Neural cell (in vitro differentiated cells): ENCODE measurements around the gene LHFPL5. TPM values are rescaled to one million over a fixed set of nuclear protein-coding genes. Genes with fewer than 3 reads are reported as not detected.

ENCODE experiments used
- H2AFZ ChIP-seq: fragments of 200-600, 300-800 bp; sonication (generic), shearing (Covaris generic); 2 replicates; pipeline ENCODE4 v1.6.0; 2014; ENCODE audit warnings: low read depth, mild to moderate bottlenecking, antibody characterized with exemption, low read length, moderate library complexity
- H3F3A ChIP-seq: fragments of 200-600 bp; shearing (Covaris generic); 2 replicates; pipeline ENCODE4 v1.6.1; 2016; ENCODE audit warnings: mild to moderate bottlenecking, moderate library complexity, mixed read lengths, antibody characterized with exemption, low read length; ENCODE audit not compliant: insufficient read depth, poor library complexity, severe bottlenecking
- H3K27ac ChIP-seq: fragments of 200-600, 300-800 bp; sonication (generic), shearing (Covaris generic); 2 replicates; pipeline ENCODE4 v1.5.1; 2014; ENCODE audit warnings: mild to moderate bottlenecking, low read length, moderate library complexity
- H3K27me3 ChIP-seq: fragments of 300-800, 200-600 bp; sonication (generic), shearing (Covaris generic); 2 replicates; pipeline ENCODE4 v1.6.0; 2014; ENCODE audit warnings: mild to moderate bottlenecking, low read depth, low read length, moderate library complexity; ENCODE audit not compliant: insufficient read depth
- H3K36me3 ChIP-seq: fragments of 300-800, 200-600 bp; sonication (generic), shearing (Covaris generic); 2 replicates; pipeline ENCODE4 v1.5.1; 2014; ENCODE audit warnings: mild to moderate bottlenecking, antibody characterized with exemption, low read length, moderate library complexity; ENCODE audit not compliant: insufficient read depth
- H3K4me2 ChIP-seq: fragments of 300-800, 200-600 bp; sonication (generic), shearing (Covaris generic); 2 replicates; pipeline ENCODE4 v1.6.0; 2014; ENCODE audit warnings: mild to moderate bottlenecking, low read length
- H3K4me3 ChIP-seq: fragments of 300-800, 200-600 bp; sonication (generic), shearing (Covaris generic); 2 replicates; pipeline ENCODE4 v1.5.1; 2014; ENCODE audit warnings: mild to moderate bottlenecking, low read length, moderate library complexity
- H3K79me2 ChIP-seq: fragments of 200-600 bp; shearing (Covaris generic); replicated peaks from 2 replicates; pipeline ENCODE4 v1.6.0; 2014; ENCODE audit warnings: mild to moderate bottlenecking, low read length, moderate library complexity; ENCODE audit not compliant: insufficient read depth
- H3K9ac ChIP-seq: fragments of 300-800, 200-600 bp; sonication (generic), shearing (Covaris generic); 2 replicates; pipeline ENCODE4 v1.6.1; 2016; ENCODE audit warnings: mild to moderate bottlenecking, low read length, mixed read lengths
- H3K9me2 ChIP-seq: fragments of 200-600 bp; shearing (Covaris generic); 2 replicates; pipeline ENCODE4 v1.6.1; 2016; ENCODE audit warnings: mild to moderate bottlenecking, low read length, mixed read lengths; ENCODE audit not compliant: insufficient read depth
- H3K9me3 ChIP-seq: fragments of 200-600, 300-800 bp; sonication (generic), shearing (Covaris generic); 2 replicates; pipeline ENCODE4 v1.6.1; 2016; ENCODE audit warnings: mild to moderate bottlenecking, mixed run types, low read length, moderate library complexity, mixed read lengths
- H4K20me1 ChIP-seq: fragments of 200-600 bp; shearing (Covaris generic); 2 replicates; pipeline ENCODE4 v1.6.1; 2016; ENCODE audit warnings: mild to moderate bottlenecking, mixed run types; ENCODE audit not compliant: insufficient read depth
- CTCF ChIP-seq: fragments of 450-650 bp; IDR thresholded peaks from 2 replicates; pipeline ENCODE4 v1.5.1; 2014; ENCODE audit warnings: antibody characterized with exemption, mild to moderate bottlenecking, moderate library complexity; ENCODE audit not compliant: poor library complexity, severe bottlenecking
- EP300 ChIP-seq: fragments of 450-650 bp; conservative IDR thresholded peaks from 2 replicates; pipeline ENCODE4 v1.6.1; 2014; ENCODE audit warnings: antibody characterized with exemption, mild to moderate bottlenecking, moderate library complexity; ENCODE audit not compliant: poor library complexity, severe bottlenecking
- EZH2 ChIP-seq: fragments of 200-600, 300-800 bp; shearing (Covaris generic), sonication (generic); IDR thresholded peaks from 2 replicates; pipeline ENCODE4 v1.6.1; 2014; ENCODE audit warnings: antibody characterized with exemption, low read length, borderline replicate concordance, mild to moderate bottlenecking; ENCODE audit not compliant: insufficient read depth, poor library complexity, severe bottlenecking
- MXI1 ChIP-seq: fragments of 450-650 bp; conservative IDR thresholded peaks from 2 replicates; pipeline ENCODE4 v1.6.1; 2014; ENCODE audit warnings: antibody characterized with exemption, mild to moderate bottlenecking; ENCODE audit not compliant: poor library complexity, severe bottlenecking
- POLR2AphosphoS5 ChIP-seq: IDR thresholded peaks from 2 replicates; pipeline ENCODE4 v1.6.1; 2012
- RAD21 ChIP-seq: fragments of 450-650 bp; conservative IDR thresholded peaks from 2 replicates; pipeline ENCODE4 v1.6.1; 2014; ENCODE audit warnings: antibody characterized with exemption, mild to moderate bottlenecking, moderate library complexity
- REST ChIP-seq: IDR thresholded peaks from 2 replicates; pipeline ENCODE4 v1.6.1; 2012; ENCODE audit warnings: borderline replicate concordance
- SMC3 ChIP-seq: fragments of 450-650 bp; conservative IDR thresholded peaks from 2 replicates; pipeline ENCODE4 v1.6.1; 2014; ENCODE audit warnings: antibody characterized with exemption, mild to moderate bottlenecking, moderate library complexity; ENCODE audit not compliant: poor library complexity
- TAF1 ChIP-seq: IDR thresholded peaks from 2 replicates; pipeline ENCODE4 v1.6.1; 2012; ENCODE audit warnings: low read depth
- polyA plus RNA-seq: library from polyadenylated mRNA; depleted of rRNA; stranded (reverse); fragments of >200 nt; gene quantifications from 2 replicates; pipeline ENCODE4 v1.2.3, GENCODE V29; 2014

The LHFPL5 gene
- polyA plus RNA-seq, 1 donor from 2014 or later, result 0.17 TPM

- Histone ChIP-seq H4K20me1 (no peaks in the 10 kb centered on the region), H3K4me2 (no peak overlapping the region), H3K79me2 (no peaks in the 10 kb centered on the region), H3K9ac (no peak overlapping the region), H3K36me3 (no peaks in the 10 kb centered on the region), H3K9me3 (no peaks in the 10 kb centered on the region), H3K27me3 (no peaks in the 10 kb centered on the region), H2AFZ (no peak overlapping the region), H3K27ac (no peak overlapping the region), H3F3A (no peaks in the 10 kb centered on the region), H3K9me2 (no peaks in the 10 kb centered on the region), H3K4me3 (no peak overlapping the region)
- TF ChIP-seq POLR2AphosphoS5, result no peak
- TF ChIP-seq SMC3, result no peak
- TF ChIP-seq EZH2, result no peak
- no peak for TF ChIP-seq EP300
- TF ChIP-seq TAF1, result no peak
- TF ChIP-seq MXI1, result no peak
- TF ChIP-seq REST, result no peak
- no peak for TF ChIP-seq RAD21
- no peak for TF ChIP-seq CTCF
Measured at GRCh38 chr6:35859367-35859766, 54.2 kb downstream of the LHFPL5 start.

Other genes starting within 250 kb of the LHFPL5 start
- gene FKBP5, start 116.4 kb upstream of the LHFPL5 start, polyA plus RNA-seq, result 0.84 and 1.2 TPM in 2 replicates
- 2.2 and 4.9 TPM in 2 replicates for gene ARMC12, start 68.3 kb upstream of the LHFPL5 start, polyA plus RNA-seq
- gene CLPSL2, start 28.8 kb upstream of the LHFPL5 start, polyA plus RNA-seq, result not detected in 2 replicates
- gene CLPSL1, start 24.3 kb upstream of the LHFPL5 start, polyA plus RNA-seq, result not detected in 2 replicates
- not detected in 2 replicates for gene CLPS, start 8.0 kb upstream of the LHFPL5 start, polyA plus RNA-seq
- gene SRPK1, start 115.7 kb downstream of the LHFPL5 start, polyA plus RNA-seq, result 34.8 and 39.9 TPM in 2 replicates
- gene SLC26A8, start 219.3 kb downstream of the LHFPL5 start, polyA plus RNA-seq, result not detected in 2 replicates
- 18.2 and 26.6 TPM in 2 replicates for gene MAPK14, start 222.5 kb downstream of the LHFPL5 start, polyA plus RNA-seq